ENCODE data around the gene VN1R4. TPM values are rescaled to one million over a fixed set of nuclear protein-coding genes. Genes with fewer than 3 reads are reported as not detected.
"Not testable (repeated sequence)": the region's sequence is repeated elsewhere in the genome, so short reads cannot be mapped to it uniquely, and the experiment has no call there.

Gene VN1R4, protein sequence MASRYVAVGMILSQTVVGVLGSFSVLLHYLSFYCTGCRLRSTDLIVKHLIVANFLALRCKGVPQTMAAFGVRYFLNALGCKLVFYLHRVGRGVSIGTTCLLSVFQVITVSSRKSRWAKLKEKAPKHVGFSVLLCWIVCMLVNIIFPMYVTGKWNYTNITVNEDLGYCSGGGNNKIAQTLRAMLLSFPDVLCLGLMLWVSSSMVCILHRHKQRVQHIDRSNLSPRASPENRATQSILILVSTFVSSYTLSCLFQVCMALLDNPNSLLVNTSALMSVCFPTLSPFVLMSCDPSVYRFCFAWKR
- total RNA-seq (not detected), polyA plus RNA-seq (ENCODE audit: insufficient read length in 6 of 6) (not detected)
- long read RNA-seq, donor 1 = 0 reads
- long read RNA-seq, donor 2 = 0 reads
- long read RNA-seq, donor 3 = 0 reads
- long read RNA-seq, donor 4 = 0 reads
- long read RNA-seq, donor 5 = 0 reads
- long read RNA-seq, donor 6 = 0 reads
- long read RNA-seq, donor 7 = 0 reads
- long read RNA-seq, donor 8 = 0 reads
- long read RNA-seq, donor 9 = 0 reads
- long read RNA-seq, donor 10 = 0 reads
- long read RNA-seq, donor 11 = 0 reads
- long read RNA-seq, donor 12 = 0 reads

DNA sequence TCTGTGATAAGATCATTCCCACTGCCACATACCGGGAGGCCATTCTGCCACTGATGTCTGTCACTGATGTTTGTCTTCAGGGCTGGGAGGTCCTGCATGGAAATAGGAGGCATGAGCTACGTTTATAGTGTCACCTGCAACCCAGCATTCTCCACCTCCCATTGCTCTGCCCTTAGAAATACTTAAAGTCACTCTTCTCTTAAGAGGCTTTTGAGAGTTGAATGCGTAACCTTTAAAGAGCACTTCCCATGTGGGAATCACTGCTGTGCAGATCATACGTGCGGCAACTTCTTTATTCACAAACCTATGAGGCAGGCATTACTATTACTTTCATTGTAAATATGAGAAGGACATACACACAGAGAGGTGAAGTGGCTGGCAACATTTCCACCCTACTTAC lies at the start of gene VN1R4:
Gene VN1R4, minus strand, starts transcription at position 101 of the 400 bp plus-strand sequence. Its CDS starts 58 bp downstream, at position 43.
- H3K27ac ChIP-seq; H3K4me1 ChIP-seq; H3K36me3 ChIP-seq; H3K27me3 ChIP-seq; H3K4me3 ChIP-seq; DNase-seq; intact Hi-C loops (cut with DNase I); ATAC-seq: not testable (repeated sequence)
- H3K9me3 ChIP-seq = peaks cover 0 to 28% of the 10 kb centered on the region in 2 donors

DNA sequence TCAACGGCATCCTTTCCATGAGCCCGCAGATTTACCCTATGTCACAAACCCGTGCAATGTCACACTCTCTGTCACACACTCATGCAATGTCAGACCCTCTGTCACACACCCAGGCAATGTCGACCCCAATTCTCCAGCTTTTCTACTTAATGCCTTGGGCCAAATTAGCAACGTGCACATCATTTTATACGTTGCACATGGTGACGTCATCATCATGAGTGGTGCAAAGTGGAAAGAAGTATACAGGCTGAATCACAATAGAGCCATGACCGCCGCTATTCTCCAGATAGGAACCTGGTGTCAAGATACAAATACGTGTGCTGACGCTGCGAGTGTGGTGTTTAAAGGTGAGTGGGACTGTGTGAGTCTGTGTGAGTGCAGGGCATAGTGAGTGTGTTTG lies 44.4 kb upstream of the VN1R4 start:
- Histone ChIP-seq H3K36me3 (no peaks in the 10 kb centered on the region), H3K9me3 (peaks cover 0 to 15% of the 10 kb centered on the region in 2 donors), H3K4me3 (no peak overlapping the region), H3K27ac (no peak overlapping the region), H3K27me3 (peaks cover 11 to 53% of the 10 kb centered on the region in 2 donors), H3K4me1 (no peaks in the 10 kb centered on the region)
- no peak for ATAC-seq
- TF ChIP-seq, protein P1, sequence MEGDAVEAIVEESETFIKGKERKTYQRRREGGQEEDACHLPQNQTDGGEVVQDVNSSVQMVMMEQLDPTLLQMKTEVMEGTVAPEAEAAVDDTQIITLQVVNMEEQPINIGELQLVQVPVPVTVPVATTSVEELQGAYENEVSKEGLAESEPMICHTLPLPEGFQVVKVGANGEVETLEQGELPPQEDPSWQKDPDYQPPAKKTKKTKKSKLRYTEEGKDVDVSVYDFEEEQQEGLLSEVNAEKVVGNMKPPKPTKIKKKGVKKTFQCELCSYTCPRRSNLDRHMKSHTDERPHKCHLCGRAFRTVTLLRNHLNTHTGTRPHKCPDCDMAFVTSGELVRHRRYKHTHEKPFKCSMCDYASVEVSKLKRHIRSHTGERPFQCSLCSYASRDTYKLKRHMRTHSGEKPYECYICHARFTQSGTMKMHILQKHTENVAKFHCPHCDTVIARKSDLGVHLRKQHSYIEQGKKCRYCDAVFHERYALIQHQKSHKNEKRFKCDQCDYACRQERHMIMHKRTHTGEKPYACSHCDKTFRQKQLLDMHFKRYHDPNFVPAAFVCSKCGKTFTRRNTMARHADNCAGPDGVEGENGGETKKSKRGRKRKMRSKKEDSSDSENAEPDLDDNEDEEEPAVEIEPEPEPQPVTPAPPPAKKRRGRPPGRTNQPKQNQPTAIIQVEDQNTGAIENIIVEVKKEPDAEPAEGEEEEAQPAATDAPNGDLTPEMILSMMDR (IDR thresholded peaks at IDR 0.05) = no peak
- intact Hi-C loops (cut with DNase I) = no loop called here
- no peak for DNase-seq

DNA sequence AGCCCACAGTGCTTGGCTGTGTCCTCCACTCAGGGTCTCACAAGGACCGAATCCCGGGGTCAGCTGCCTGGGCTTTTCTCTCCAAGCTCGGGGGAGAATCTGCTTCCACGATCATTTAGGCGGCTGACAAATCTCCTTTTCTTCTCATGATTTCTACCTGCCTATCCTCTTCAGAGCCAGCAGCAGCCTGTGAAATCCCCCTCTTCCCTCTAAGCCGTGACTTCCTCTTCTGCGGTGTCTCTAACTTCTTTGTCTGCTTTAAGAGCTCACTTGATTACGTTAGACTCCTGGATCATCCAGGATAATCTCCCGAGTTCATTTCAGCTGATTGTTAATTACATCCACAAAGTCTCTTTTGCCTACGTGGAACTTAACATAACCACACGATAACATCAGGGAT lies 43.5 kb upstream of the VN1R4 start:
- no peak for DNase-seq
- TF ChIP-seq, protein P1 (IDR thresholded peaks at IDR 0.05) = no peak
- H3K27me3 ChIP-seq = peaks cover 11 to 58% of the 10 kb centered on the region in 2 donors
- no peaks in the 10 kb centered on the region for H3K4me1 ChIP-seq
- ATAC-seq = no peak
- intact Hi-C loops (cut with DNase I) = no loop called here
- peaks cover 0 to 15% of the 10 kb centered on the region in 2 donors for H3K9me3 ChIP-seq
- H3K36me3 ChIP-seq = no peaks in the 10 kb centered on the region
- H3K4me3 ChIP-seq = no peak overlapping the region
- no peak overlapping the region for H3K27ac ChIP-seq

DNA sequence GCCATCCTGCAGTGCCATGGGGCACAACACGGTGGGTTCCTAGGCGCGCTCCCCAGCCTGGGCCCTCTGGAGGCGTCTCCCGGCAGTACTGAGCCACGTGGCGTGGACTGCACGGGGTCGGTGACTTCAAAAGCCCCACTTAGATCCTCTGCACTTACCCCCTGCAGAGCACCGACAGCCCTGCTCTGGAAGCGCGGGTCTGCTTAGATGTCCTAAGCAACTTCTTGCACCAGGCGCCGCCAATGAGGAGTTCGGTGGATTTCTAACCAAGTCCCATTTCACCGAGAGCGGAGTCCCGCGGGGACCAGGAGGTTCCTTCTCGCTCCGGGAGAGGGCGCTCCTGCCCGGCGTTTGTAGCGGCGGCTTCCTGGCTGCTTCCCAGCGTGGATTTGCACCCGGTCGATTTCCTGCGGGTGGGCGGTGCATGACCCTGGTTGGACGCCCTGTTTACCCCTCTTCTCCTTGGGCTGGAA lies 40.9 kb upstream of the VN1R4 start:
- TF ChIP-seq, protein P1 (IDR thresholded peaks at IDR 0.05) = peak in 1 of 2 donors; percentile 51
- no peak overlapping the region for H3K27ac ChIP-seq
- no peaks in the 10 kb centered on the region for H3K4me1 ChIP-seq
- peak; percentile 65 for ATAC-seq
- peak in 3 of 4 donors; percentile 18 to 78 (median 46) for DNase-seq
- H3K9me3 ChIP-seq = peaks cover 0 to 20% of the 10 kb centered on the region in 2 donors
- H3K36me3 ChIP-seq = no peaks in the 10 kb centered on the region
- peaks cover 11 to 64% of the 10 kb centered on the region in 2 donors for H3K27me3 ChIP-seq
- no peak overlapping the region for H3K4me3 ChIP-seq
- intact Hi-C loops (cut with DNase I) = no loop called here

DNA sequence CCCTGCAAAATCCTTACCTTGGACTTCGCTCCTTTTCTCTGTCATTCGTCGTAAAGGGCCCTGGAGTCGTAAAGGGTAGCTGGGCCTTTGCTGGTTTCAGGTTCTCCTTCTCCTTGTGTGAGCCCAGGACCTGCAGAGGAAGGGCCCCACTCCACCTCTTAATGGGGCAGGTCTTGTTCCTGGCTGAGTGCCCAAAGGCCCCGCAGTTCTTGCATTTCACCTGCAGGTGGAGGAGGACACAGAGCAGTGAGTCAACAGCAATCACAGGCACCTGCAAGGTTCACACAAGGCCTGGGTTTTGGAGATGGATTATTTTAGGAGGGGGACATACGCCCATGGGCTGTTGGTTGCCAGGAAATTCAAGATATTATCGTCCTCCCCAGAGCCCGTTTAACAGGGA lies 33.8 kb upstream of the VN1R4 start:
- H3K9me3 ChIP-seq = peaks cover 0 to 14% of the 10 kb centered on the region in 2 donors
- intact Hi-C loops (cut with DNase I); H3K4me3 ChIP-seq; H3K27ac ChIP-seq; ATAC-seq; H3K36me3 ChIP-seq; H3K4me1 ChIP-seq: not testable (repeated sequence)
- DNase-seq = peak in 2 of 4 donors; percentile 0 to 5
- peaks cover 0 to 15% of the 10 kb centered on the region in 2 donors for H3K27me3 ChIP-seq

DNA sequence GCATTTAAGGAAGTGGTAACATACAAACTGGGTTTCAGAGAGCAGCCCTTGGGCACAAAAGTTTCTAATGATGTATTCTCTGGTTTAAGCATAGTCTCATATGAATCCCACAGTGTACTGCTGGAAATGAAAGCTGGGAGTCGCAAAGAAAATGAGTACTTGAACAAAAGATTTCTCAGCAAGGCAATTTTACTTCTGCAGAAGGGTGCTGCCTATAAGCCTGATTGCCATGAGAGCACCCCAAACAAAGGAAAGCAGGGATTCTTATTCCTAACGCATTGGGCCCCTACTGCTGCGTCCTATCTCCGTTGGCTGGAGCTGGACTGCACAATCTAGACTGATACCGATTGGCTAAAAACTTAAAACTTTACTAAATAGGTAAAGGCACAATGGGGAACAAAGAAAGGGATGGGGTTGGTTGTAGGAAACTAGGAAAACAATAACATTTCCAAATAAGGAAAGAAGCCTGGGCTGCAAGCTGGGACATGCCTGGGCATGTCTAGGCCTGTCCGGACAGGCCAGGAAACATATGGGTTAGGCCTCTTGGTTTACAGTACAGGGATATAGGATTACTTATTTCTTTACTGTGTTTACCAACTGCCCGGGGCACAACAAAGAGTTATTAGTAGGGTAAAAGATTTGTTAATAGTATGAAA lies 27.4 kb upstream of the VN1R4 start:
- Histone ChIP-seq H3K27me3 (no peaks in the 10 kb centered on the region), H3K4me1 (no peaks in the 10 kb centered on the region), H3K27ac (no peak overlapping the region), H3K4me3 (no peak overlapping the region), H3K9me3 (peaks cover 0 to 69% of the 10 kb centered on the region in 2 donors), H3K36me3 (no peaks in the 10 kb centered on the region)
- TF ChIP-seq, protein P1 (IDR thresholded peaks at IDR 0.05) = no peak
- intact Hi-C loops (cut with DNase I) = no loop called here
- ATAC-seq = no peak
- DNase-seq = no peak

Data from left lung (tissue), 14 donors.